Renal cortex interstitium (tissue), 15 donors: ENCODE measurements around the gene OR4C5. TPM values are rescaled to one million over a fixed set of nuclear protein-coding genes. Genes with fewer than 3 reads are reported as not detected.
"Not testable (repeated sequence)": the region's sequence is repeated elsewhere in the genome, so short reads cannot be mapped to it uniquely, and the experiment has no call there.

Experiments
- DNase-seq, 11 donors: peaks; one replicate each; pipeline ENCODE4 v3.0.0-alpha.2; 2013; ENCODE audit warnings: low read depth in 9 of 11, low spot score in 4 of 11; ENCODE audit errors: extremely low read depth in 1 of 11
- long read RNA-seq, 16 experiments: transcript quantifications; one replicate each; lab custom pipeline, GENCODE V29; 2026
- polyA plus RNA-seq, 3 donors: library from polyadenylated mRNA; unstranded; fragments of 120-200 nt; gene quantifications; one replicate each; pipeline ENCODE4 v1.2.1, GENCODE V29; 2013; ENCODE audit not compliant: insufficient read length in 3 of 3

Gene OR4C5
- polyA plus RNA-seq: not detected
- long read RNA-seq, donor 1: 0 reads
- long read RNA-seq, donor 2, partial matches to known transcripts: 0 of 1 reads
- long read RNA-seq, donor 2, other reads (novel, unspliced or antisense): 0 of 1 reads
- long read RNA-seq, donor 3: 0 reads
- long read RNA-seq, donor 4: 0 reads
- long read RNA-seq, donor 5: 0 reads
- long read RNA-seq, donor 6: 0 reads
- long read RNA-seq, donor 7: 0 reads
- long read RNA-seq, donor 8: 0 reads
- long read RNA-seq, donor 9: 0 reads
- long read RNA-seq, donor 10: 0 reads
- long read RNA-seq, donor 11: 0 reads
- long read RNA-seq, donor 12: 0 reads
- long read RNA-seq, donor 13: 0 reads
- long read RNA-seq, donor 14: 0 reads
- long read RNA-seq, donor 15: 0 reads
- long read RNA-seq, donor 16: 0 reads

DNA sequence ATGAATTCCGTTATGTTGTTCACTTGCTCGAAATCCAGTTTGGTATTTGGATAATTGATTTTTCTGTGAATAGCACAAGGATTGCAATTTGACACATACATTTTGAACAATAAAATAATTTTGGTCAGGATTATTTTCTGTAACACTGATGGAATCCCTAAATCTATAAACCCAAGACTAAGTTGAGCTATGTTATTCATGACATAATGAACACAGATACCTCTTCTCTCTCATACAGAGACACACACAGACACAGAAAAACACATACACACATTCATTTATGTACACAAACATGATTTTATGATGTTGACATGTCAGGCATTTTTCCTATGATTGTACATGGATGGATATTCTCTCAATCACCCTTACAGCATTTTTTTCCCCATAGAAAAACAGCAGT lies at the start of gene OR4C5:
Gene OR4C5, minus strand, starts transcription at position 101 of the 400 bp plus-strand sequence. Its CDS starts 0 bp downstream, at position 101.
- DNase-seq: no peak

- no peak for DNase-seq
Observed at GRCh38 chr11:48384670-48385069, 18.4 kb upstream of the OR4C5 start.

DNA sequence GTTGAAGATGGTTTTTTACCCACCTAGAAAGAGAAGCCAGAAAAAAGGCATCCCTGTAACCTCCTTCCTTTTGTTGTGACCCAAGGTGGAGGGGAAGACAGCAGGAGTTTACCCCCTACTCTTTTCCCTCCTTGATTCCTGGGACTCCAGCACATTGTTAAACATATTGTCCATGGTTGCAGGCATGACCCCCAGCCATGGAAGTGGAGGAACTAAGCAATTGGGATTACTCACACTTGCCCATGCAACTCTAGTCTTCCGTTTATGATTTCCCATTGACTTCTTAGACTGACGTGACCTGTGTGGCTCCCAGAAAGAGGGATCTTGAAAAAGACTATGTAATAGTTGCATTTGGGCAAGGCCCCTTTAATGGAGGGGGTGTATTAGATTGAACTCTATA lies 17.9 kb upstream of the OR4C5 start:
- DNase-seq: not testable (repeated sequence)

DNA sequence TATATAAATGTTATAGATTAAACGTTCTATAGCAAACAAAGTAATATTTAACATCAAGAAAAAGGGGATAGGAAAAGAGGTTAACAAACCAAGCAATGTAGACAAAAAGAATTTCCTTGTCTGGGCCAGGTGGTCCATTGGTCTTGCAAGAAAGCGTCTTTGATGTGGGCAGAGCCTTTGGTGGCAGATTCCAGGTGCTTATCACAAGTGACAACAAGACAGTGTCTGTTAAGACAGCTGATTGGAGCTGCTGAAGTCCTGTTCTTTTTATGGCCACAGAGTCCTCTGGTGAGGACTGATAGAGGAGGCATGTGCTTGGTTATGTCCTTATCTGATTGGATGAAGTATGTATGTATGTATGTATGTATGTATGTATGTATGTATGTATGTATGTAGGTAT lies 5.0 kb downstream of the OR4C5 start:
- DNase-seq: not testable (repeated sequence)

GRCh38 chr11:48354677-48355076 lies 11.6 kb downstream of the OR4C5 start:
- no peak for DNase-seq

- DNase-seq: no peak
Observed at GRCh38 chr11:48354013-48354412, 12.3 kb downstream of the OR4C5 start.

- DNase-seq: not testable (repeated sequence)
Observed at GRCh38 chr11:48346286-48346685, 20.0 kb downstream of the OR4C5 start.

DNA sequence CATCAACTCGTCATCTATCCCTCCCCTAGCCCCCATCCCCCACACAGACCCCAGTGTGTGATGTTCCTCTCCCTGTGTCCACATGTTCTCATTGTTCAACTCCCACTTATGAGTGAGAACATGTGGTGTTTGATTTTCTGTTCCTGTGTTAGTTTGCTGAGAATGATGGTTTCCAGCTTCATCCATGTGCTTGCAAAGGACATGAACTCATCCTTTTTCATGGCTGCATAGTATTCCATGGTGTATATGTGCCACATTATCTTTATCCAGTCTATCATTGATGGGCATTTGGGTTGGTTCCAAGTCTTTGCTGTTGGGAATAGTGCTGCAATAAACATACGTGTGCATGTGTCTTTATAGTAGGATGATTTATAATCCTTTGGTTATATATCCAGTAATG lies 23.8 kb downstream of the OR4C5 start:
- not testable (repeated sequence) for DNase-seq

GRCh38 chr11:48341466-48341865 lies 24.8 kb downstream of the OR4C5 start:
- no peak for DNase-seq

DNA sequence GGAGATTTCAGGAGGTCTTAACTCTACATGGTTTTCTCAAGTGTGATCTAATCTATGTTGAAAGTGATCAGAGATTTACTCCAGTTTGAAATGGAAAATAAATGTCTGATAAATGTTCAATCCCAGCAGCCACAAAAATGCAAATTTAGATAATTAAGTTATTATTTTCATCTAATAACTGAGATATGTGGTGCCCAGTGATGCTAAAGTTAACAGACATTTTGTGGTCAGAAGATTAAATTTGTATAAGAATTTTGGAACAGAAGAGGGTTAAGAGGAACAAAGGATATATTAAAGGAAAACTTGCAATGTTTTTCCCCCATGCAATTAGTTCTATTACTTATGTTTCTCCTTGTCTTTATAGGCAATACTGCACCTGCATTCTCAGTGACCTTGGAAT lies 41.6 kb downstream of the OR4C5 start, which contains the start of gene OR4C3:
Gene OR4C3, plus strand, starts transcription at position 301 of the 400 bp plus-strand sequence. CDS start 102 bp downstream, outside the sequence.
- not testable (repeated sequence) for DNase-seq

- DNase-seq: not testable (repeated sequence)
Observed at GRCh38 chr11:48319813-48320212, 46.5 kb downstream of the OR4C5 start.

Other genes starting within 250 kb of the OR4C5 start
- not detected for gene OR4B1, start 149.7 kb downstream of the OR4C5 start, polyA plus RNA-seq
- not detected for gene OR4X2, start 121.4 kb downstream of the OR4C5 start, polyA plus RNA-seq
- gene OR4X1, start 102.6 kb downstream of the OR4C5 start, polyA plus RNA-seq: not detected
- not detected for gene OR4S1, start 60.2 kb downstream of the OR4C5 start, polyA plus RNA-seq
- gene OR4C3, start 41.5 kb downstream of the OR4C5 start, polyA plus RNA-seq: not detected
- not detected for gene OR4A47, start 122.3 kb upstream of the OR4C5 start, polyA plus RNA-seq